GM12878 (cell line): ENCODE data around the gene GIT1. TPM values are rescaled to one million over a fixed set of nuclear protein-coding genes. Genes with fewer than 3 reads are reported as not detected.

ENCODE experiments used
- BCLAF1 ChIP-seq: fragments of 450-650 bp; IDR thresholded peaks from 2 replicates; pipeline ENCODE4 v1.6.1; 2017; ENCODE audit warnings: antibody characterized with exemption, mild to moderate bottlenecking, moderate library complexity
- BRCA1 ChIP-seq: IDR thresholded peaks from 2 replicates; pipeline ENCODE4 v1.6.1; 2011; ENCODE audit warnings: low read depth, low read length, improper control_type of control experiment
- CBX3 ChIP-seq: fragments of 200-600 bp; sonication (generic); IDR thresholded peaks from 2 replicates; pipeline ENCODE4 v1.6.1; 2016; ENCODE audit warnings: low read depth, borderline replicate concordance
- CREM ChIP-seq: IDR thresholded peaks from 2 replicates; pipeline ENCODE4 v1.6.1; 2014; ENCODE audit warnings: antibody characterized with exemption, low read depth
- SIX5 ChIP-seq: IDR thresholded peaks from 2 replicates; pipeline ENCODE4 v1.6.1; 2011; ENCODE audit warnings: mild to moderate bottlenecking, low read depth, low read length, moderate library complexity; ENCODE audit not compliant: severe bottlenecking
- TCF3 ChIP-seq: IDR thresholded peaks from 2 replicates; pipeline ENCODE4 v1.6.1; 2012; ENCODE audit warnings: low read depth, mild to moderate bottlenecking, low read length, borderline replicate concordance; ENCODE audit not compliant: insufficient read depth
- polyA plus RNA-seq, 11 experiments: library from polyadenylated mRNA; depleted of rRNA in 4 of 11; unstranded in 6 of 11; stranded (reverse) in 5 of 11; fragments of >200 nt; fragmentation: Nextera tagmentation in 4 of 11; fragmentation: Illumina TruSeq in 1 of 11; extraction: Ambion mirVana in 4 of 11; extraction: Trizol in 1 of 11; gene quantifications; 1 replicate in 1 of 11; 2 replicates in 10 of 11; pipeline versions ENCODE4 v1.2.1 to v1.2.3, GENCODE V29; 2011 to 2016; ENCODE audit warnings: inconsistent platforms in 2 of 11, missing spikeins in 2 of 11, low read depth in 1 of 11
- total RNA-seq, 4 experiments: library from RNA; depleted of rRNA in 3 of 4; stranded (reverse); fragments of >200 nt in 3 of 4; fragmentation: Illumina TruSeq in 1 of 4; extraction: Trizol in 1 of 4; gene quantifications; 2 replicates each; pipeline versions ENCODE4 v1.2.1 to v1.2.3, GENCODE V29; 2013 to 2021
- TF ChIP-seq, protein P1 (sequence below): fragments of 450-650 bp; IDR thresholded peaks from 2 replicates; pipeline ENCODE4 v1.6.1; 2017; ENCODE audit warnings: mild to moderate bottlenecking, moderate library complexity

Gene GIT1
- total and polyA plus RNA-seq, 10 of the 15 experiments (the other 5 are each of a cell fraction or from before 2014, with no cell fraction given), result 0.24 to 45.3 (median 20.9) TPM

GRCh38 chr17:29611351-29612093 lies 22.1 kb upstream of the GIT1 start (continued):
- TF ChIP-seq, protein P1, sequence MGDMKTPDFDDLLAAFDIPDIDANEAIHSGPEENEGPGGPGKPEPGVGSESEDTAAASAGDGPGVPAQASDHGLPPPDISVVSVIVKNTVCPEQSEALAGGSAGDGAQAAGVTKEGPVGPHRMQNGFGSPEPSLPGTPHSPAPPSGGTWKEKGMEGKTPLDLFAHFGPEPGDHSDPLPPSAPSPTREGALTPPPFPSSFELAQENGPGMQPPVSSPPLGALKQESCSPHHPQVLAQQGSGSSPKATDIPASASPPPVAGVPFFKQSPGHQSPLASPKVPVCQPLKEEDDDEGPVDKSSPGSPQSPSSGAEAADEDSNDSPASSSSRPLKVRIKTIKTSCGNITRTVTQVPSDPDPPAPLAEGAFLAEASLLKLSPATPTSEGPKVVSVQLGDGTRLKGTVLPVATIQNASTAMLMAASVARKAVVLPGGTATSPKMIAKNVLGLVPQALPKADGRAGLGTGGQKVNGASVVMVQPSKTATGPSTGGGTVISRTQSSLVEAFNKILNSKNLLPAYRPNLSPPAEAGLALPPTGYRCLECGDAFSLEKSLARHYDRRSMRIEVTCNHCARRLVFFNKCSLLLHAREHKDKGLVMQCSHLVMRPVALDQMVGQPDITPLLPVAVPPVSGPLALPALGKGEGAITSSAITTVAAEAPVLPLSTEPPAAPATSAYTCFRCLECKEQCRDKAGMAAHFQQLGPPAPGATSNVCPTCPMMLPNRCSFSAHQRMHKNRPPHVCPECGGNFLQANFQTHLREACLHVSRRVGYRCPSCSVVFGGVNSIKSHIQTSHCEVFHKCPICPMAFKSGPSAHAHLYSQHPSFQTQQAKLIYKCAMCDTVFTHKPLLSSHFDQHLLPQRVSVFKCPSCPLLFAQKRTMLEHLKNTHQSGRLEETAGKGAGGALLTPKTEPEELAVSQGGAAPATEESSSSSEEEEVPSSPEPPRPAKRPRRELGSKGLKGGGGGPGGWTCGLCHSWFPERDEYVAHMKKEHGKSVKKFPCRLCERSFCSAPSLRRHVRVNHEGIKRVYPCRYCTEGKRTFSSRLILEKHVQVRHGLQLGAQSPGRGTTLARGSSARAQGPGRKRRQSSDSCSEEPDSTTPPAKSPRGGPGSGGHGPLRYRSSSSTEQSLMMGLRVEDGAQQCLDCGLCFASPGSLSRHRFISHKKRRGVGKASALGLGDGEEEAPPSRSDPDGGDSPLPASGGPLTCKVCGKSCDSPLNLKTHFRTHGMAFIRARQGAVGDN, result no peak
- TF ChIP-seq SIX5 (no peak), CREM (no peak), TCF3 (no peak), BCLAF1 (no peak), CBX3 (no peak), BRCA1 (no peak)
